ENCODE results near the gene PCK2. TPM values are rescaled to one million over a fixed set of nuclear protein-coding genes. Genes with fewer than 3 reads are reported as not detected.
A peak's percentile ranks its signal among the peaks of the same experiment; 100 is the strongest.

Gene PCK2
- total RNA-seq, 4 donors from 2014 or later = 74.4 to 238 (median 130) TPM

DNA sequence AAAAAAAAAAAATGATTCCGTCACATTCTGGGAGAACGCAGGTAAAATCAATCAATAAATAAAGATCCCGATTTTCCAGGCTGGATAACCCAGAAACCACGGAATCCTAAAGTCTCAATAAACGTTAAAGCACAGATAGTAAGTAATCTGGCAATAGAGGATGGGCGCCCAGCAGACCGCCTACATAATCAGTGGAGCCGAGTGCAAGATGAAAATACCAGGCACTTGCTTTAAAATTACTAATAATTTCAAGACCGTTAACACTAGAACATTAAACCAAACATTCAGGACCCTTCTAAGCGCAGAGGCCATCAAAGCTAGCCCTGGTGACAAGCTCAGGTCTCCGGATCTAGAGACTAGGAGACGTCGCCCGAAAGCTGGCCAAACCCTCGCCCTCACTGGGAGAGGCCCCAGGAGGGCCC is 19.3 kb downstream of the PCK2 start:
- TF ChIP-seq EP300 (IDR thresholded peaks at IDR 0.05; ENCODE audit: low read depth) = no peak
- TF ChIP-seq POLR2AphosphoS5 (IDR thresholded peaks at IDR 0.05) = no peak
- TF ChIP-seq POLR2A (IDR thresholded peaks at IDR 0.05) = no peak
- no peak for TF ChIP-seq CTCF (IDR thresholded peaks at IDR 0.05)
- Histone ChIP-seq H3K36me3 (peaks cover 0 to 8% (median 4%) of the 10 kb centered on the region in 4 donors), H3K27ac (peak overlapping the region; percentile 97 to 100 (median 99)), H3K4me3 (peak overlapping the region; percentile 63 to 77 (median 69)), H3K9me3 (no peaks in the 10 kb centered on the region), H3K27me3 (no peaks in the 10 kb centered on the region), H3K4me1 (peaks cover 17 to 39% (median 24%) of the 10 kb centered on the region in 4 donors)
- no peak for DNase-seq
- in situ Hi-C loops (cut with MboI; ENCODE audit: low pct_ligation_motif_present in 1 of 4, low pct_unique_long_range_greater_than_20kb in 1 of 4, low sequenced_read_pairs in 3 of 4) = no loop called here
- intact Hi-C loops (cut with DNase I; ENCODE audit: low total_unique reads) = no loop called here
- 9 to 14% methylated on average over 6 to 15 of the region's 15 CpGs for WGBS, 2 donors (ENCODE audit: low coverage in 1 of 2)

- in situ Hi-C loops (cut with MboI; ENCODE audit: low pct_ligation_motif_present in 1 of 4, low pct_unique_long_range_greater_than_20kb in 1 of 4, low sequenced_read_pairs in 3 of 4) = no loop called here
- Histone ChIP-seq H3K36me3 (peaks cover 0 to 14% (median 7%) of the 10 kb centered on the region in 4 donors), H3K27ac (peak overlapping the region; percentile 97 to 100 (median 99)), H3K4me3 (peak overlapping the region; percentile 63 to 77 (median 69)), H3K4me1 (peaks cover 14 to 33% (median 21%) of the 10 kb centered on the region in 4 donors), H3K9me3 (no peaks in the 10 kb centered on the region), H3K27me3 (no peaks in the 10 kb centered on the region)
- TF ChIP-seq POLR2A (IDR thresholded peaks at IDR 0.05) (peak; percentile 84), EP300 (IDR thresholded peaks at IDR 0.05; ENCODE audit: low read depth) (peak; percentile 2), CTCF (IDR thresholded peaks at IDR 0.05) (no peak), POLR2AphosphoS5 (IDR thresholded peaks at IDR 0.05) (peak; percentile 17 to 75 (median 74))
- intact Hi-C loops (cut with DNase I; ENCODE audit: low total_unique reads) = no loop called here
- peak; percentile 93 for DNase-seq
- 0% methylated on average over 3 to 42 of the region's 42 CpGs for WGBS, 2 donors (ENCODE audit: low coverage in 1 of 2)
Observed at GRCh38 chr14:24113801-24114531, 19.9 kb downstream of the PCK2 start.

- WGBS, 2 donors (ENCODE audit: low coverage in 1 of 2) = 0% methylated on average over 3 to 57 of the region's 65 CpGs
- intact Hi-C loops (cut with DNase I; ENCODE audit: low total_unique reads) = no loop called here
- in situ Hi-C loops (cut with MboI; ENCODE audit: low pct_ligation_motif_present in 1 of 4, low pct_unique_long_range_greater_than_20kb in 1 of 4, low sequenced_read_pairs in 3 of 4) = no loop called here
- peak within 1 kb of the TSS; percentile 63 to 77 (median 69) for H3K4me3 ChIP-seq
- H3K27ac ChIP-seq = peak within 1 kb of the TSS; percentile 97 to 100 (median 99)
- no peaks in the 10 kb centered on the region for H3K27me3 ChIP-seq
- peak; percentile 99 for DNase-seq
- H3K9me3 ChIP-seq = no peaks in the 10 kb centered on the region
- H3K4me1 ChIP-seq = peaks cover 11 to 30% (median 19%) of the 10 kb centered on the region in 4 donors
- H3K36me3 ChIP-seq = peaks cover 0 to 22% (median 11%) of the 10 kb centered on the region in 4 donors
- TF ChIP-seq EP300 (IDR thresholded peaks at IDR 0.05; ENCODE audit: low read depth) = peak; percentile 83
- peak; percentile 54 to 80 (median 63) for TF ChIP-seq POLR2AphosphoS5 (IDR thresholded peaks at IDR 0.05)
- no peak for TF ChIP-seq CTCF (IDR thresholded peaks at IDR 0.05)
- TF ChIP-seq POLR2A (IDR thresholded peaks at IDR 0.05) = peak; percentile 63
Observed at GRCh38 chr14:24114532-24115421, 20.7 kb downstream of the PCK2 start, which contains the start of the genes DCAF11 and NRL. TSS of gene DCAF11 (plus strand) at chr14:24114777. CDS start at chr14:24115595, 818 bp downstream. TSS of gene NRL (minus strand) at chr14:24114949. CDS start at chr14:24082848, 32,101 bp downstream.

All from transverse colon (tissue), 4 donors.